22Rv1 (cell line): Measurements from ENCODE around the gene CDKAL1.

Experiments
- CTCF ChIP-seq: fragments of 450-650 bp; IDR thresholded peaks from 2 replicates; pipeline ENCODE4 v1.5.1; 2017; ENCODE audit warnings: mild to moderate bottlenecking
- ZFX ChIP-seq: fragments of 450-650 bp; IDR thresholded peaks from 2 replicates; pipeline ENCODE4 v1.6.1; 2017; ENCODE audit warnings: antibody characterized with exemption, borderline replicate concordance

- TF ChIP-seq CTCF (no peak), ZFX (no peak)
These were observed 311.3 kb downstream of the CDKAL1 start for GRCh38 chr6:20845592-20845991.
